ENCODE data around the gene LEKR1. TPM values are rescaled to one million over a fixed set of nuclear protein-coding genes. Genes with fewer than 3 reads are reported as not detected.

LEKR1 gene
- total RNA-seq, 1 donor from 2014 or later = 0.27 TPM

GRCh38 chr3:157051055-157051454 is 224.9 kb downstream of the LEKR1 start:
- Histone ChIP-seq H3K27ac (ENCODE audit: low read depth, low read length) (no peak overlapping the region), H4K20me1 (ENCODE audit: insufficient read depth, low read length) (no peaks in the 10 kb centered on the region), H3K79me2 (ENCODE audit: insufficient read depth, low read length) (no peaks in the 10 kb centered on the region), H2AFZ (ENCODE audit: low read depth, low read length) (no peak overlapping the region), H3K9ac (ENCODE audit: low read length) (no peak overlapping the region), H3K9me3 (ENCODE audit: insufficient read depth, low read depth, low read length) (no peaks in the 10 kb centered on the region), H3K4me3 (ENCODE audit: insufficient read depth, low read depth, low read length) (no peak overlapping the region), H3K4me2 (ENCODE audit: low read length) (no peak overlapping the region), H3K36me3 (ENCODE audit: insufficient read depth, low read length) (no peaks in the 10 kb centered on the region), H3K4me1 (ENCODE audit: insufficient read depth, low read length) (no peaks in the 10 kb centered on the region), H3K27me3 (ENCODE audit: insufficient read depth, low read length) (no peaks in the 10 kb centered on the region)
- DNase-seq (ENCODE audit: low read depth) (no peak), FAIRE-seq (no peak)
- Mint-ChIP-seq H3K9me3 (ENCODE audit: unreplicated experiment) (no peaks in the 10 kb centered on the region), H3K27ac (ENCODE audit: unreplicated experiment) (no peak overlapping the region), H3K4me3 (ENCODE audit: unreplicated experiment) (no peak overlapping the region), H3K27me3 (ENCODE audit: low read depth, unreplicated experiment) (peaks cover 2% of the 10 kb centered on the region), H3K36me3 (ENCODE audit: low read depth, unreplicated experiment) (no peaks in the 10 kb centered on the region), H3K4me1 (ENCODE audit: low read depth, unreplicated experiment) (no peaks in the 10 kb centered on the region)
- TF ChIP-seq EZH2 (IDR thresholded peaks at IDR 0.05; ENCODE audit: insufficient read depth, low read length) (no peak), CTCF (IDR thresholded peaks at IDR 0.05; ENCODE audit: insufficient read depth, low read depth, low read length) (no peak)

- no peak overlapping the region for H3K27ac ChIP-seq (ENCODE audit: low read depth, low read length)
- H3K9ac ChIP-seq (ENCODE audit: low read length) = no peak overlapping the region
- FAIRE-seq (no peak), DNase-seq (ENCODE audit: low read depth) (no peak)
- no peaks in the 10 kb centered on the region for H3K4me1 ChIP-seq (ENCODE audit: insufficient read depth, low read length)
- H3K4me1 Mint-ChIP-seq (ENCODE audit: low read depth, unreplicated experiment) = no peaks in the 10 kb centered on the region
- no peaks in the 10 kb centered on the region for H3K36me3 ChIP-seq (ENCODE audit: insufficient read depth, low read length)
- H3K4me2 ChIP-seq (ENCODE audit: low read length) = no peak overlapping the region
- no peaks in the 10 kb centered on the region for H4K20me1 ChIP-seq (ENCODE audit: insufficient read depth, low read length)
- H3K36me3 Mint-ChIP-seq (ENCODE audit: low read depth, unreplicated experiment) = no peaks in the 10 kb centered on the region
- no peak overlapping the region for H3K4me3 Mint-ChIP-seq (ENCODE audit: unreplicated experiment)
- no peaks in the 10 kb centered on the region for H3K9me3 ChIP-seq (ENCODE audit: insufficient read depth, low read depth, low read length)
- H3K4me3 ChIP-seq (ENCODE audit: insufficient read depth, low read depth, low read length) = no peak overlapping the region
- TF ChIP-seq CTCF (IDR thresholded peaks at IDR 0.05; ENCODE audit: insufficient read depth, low read depth, low read length) = no peak
- no peak for TF ChIP-seq EZH2 (IDR thresholded peaks at IDR 0.05; ENCODE audit: insufficient read depth, low read length)
- H3K79me2 ChIP-seq (ENCODE audit: insufficient read depth, low read length) = no peaks in the 10 kb centered on the region
- H3K27ac Mint-ChIP-seq (ENCODE audit: unreplicated experiment) = no peak overlapping the region
- no peak overlapping the region for H2AFZ ChIP-seq (ENCODE audit: low read depth, low read length)
- no peaks in the 10 kb centered on the region for H3K27me3 ChIP-seq (ENCODE audit: insufficient read depth, low read length)
- H3K27me3 Mint-ChIP-seq (ENCODE audit: low read depth, unreplicated experiment) = peaks cover 2% of the 10 kb centered on the region
- no peaks in the 10 kb centered on the region for H3K9me3 Mint-ChIP-seq (ENCODE audit: unreplicated experiment)
Observed at GRCh38 chr3:157051591-157051990, 225.4 kb downstream of the LEKR1 start.

GRCh38 chr3:157056035-157056434 is 229.9 kb downstream of the LEKR1 start:
- no peak overlapping the region for H3K27ac Mint-ChIP-seq (ENCODE audit: unreplicated experiment)
- Histone ChIP-seq H3K36me3 (ENCODE audit: insufficient read depth, low read length) (no peaks in the 10 kb centered on the region), H3K4me3 (ENCODE audit: insufficient read depth, low read depth, low read length) (no peak overlapping the region), H3K4me1 (ENCODE audit: insufficient read depth, low read length) (no peaks in the 10 kb centered on the region), H3K9me3 (ENCODE audit: insufficient read depth, low read depth, low read length) (no peaks in the 10 kb centered on the region), H2AFZ (ENCODE audit: low read depth, low read length) (no peak overlapping the region), H3K4me2 (ENCODE audit: low read length) (no peak overlapping the region), H3K9ac (ENCODE audit: low read length) (no peak overlapping the region), H3K27me3 (ENCODE audit: insufficient read depth, low read length) (no peaks in the 10 kb centered on the region), H3K27ac (ENCODE audit: low read depth, low read length) (no peak overlapping the region), H4K20me1 (ENCODE audit: insufficient read depth, low read length) (no peaks in the 10 kb centered on the region), H3K79me2 (ENCODE audit: insufficient read depth, low read length) (no peaks in the 10 kb centered on the region)
- no peak for FAIRE-seq
- DNase-seq (ENCODE audit: low read depth) = no peak
- no peaks in the 10 kb centered on the region for H3K9me3 Mint-ChIP-seq (ENCODE audit: unreplicated experiment)
- no peak overlapping the region for H3K4me3 Mint-ChIP-seq (ENCODE audit: unreplicated experiment)
- no peaks in the 10 kb centered on the region for H3K36me3 Mint-ChIP-seq (ENCODE audit: low read depth, unreplicated experiment)
- peaks cover 2% of the 10 kb centered on the region for H3K27me3 Mint-ChIP-seq (ENCODE audit: low read depth, unreplicated experiment)
- H3K4me1 Mint-ChIP-seq (ENCODE audit: low read depth, unreplicated experiment) = no peaks in the 10 kb centered on the region
- TF ChIP-seq EZH2 (IDR thresholded peaks at IDR 0.05; ENCODE audit: insufficient read depth, low read length) = no peak
